Measurements from ENCODE around the gene CD209.
A peak's percentile ranks its signal among the peaks of the same experiment; 100 is the strongest.

CD209 gene

DNA sequence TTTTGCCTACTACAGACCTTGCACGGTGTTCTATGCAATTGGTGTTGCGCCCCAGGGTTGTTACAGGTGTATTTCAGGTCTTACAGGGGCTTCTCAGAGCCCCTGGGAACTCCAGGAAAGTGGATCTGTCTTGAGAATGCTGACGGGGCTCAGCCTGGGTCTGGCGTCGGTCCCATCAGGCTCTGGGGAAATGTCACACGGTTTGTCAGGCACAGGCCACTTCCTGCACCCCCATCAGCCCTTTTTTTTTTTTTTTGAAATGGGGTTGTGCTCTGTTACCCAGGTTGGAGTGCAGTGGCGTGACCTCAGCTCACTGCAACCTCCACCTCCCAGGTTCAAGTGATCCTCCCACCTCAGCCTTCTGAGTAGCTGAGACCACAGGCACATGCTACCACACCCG lies 28.7 kb downstream of the CD209 start:
- Histone ChIP-seq H3K4me1 (peaks cover 62% of the 10 kb centered on the region), H3K9ac (no peak overlapping the region), H3K36me3 (no peaks in the 10 kb centered on the region), H3K4me2 (peak overlapping the region; percentile 81), H3K27me3 (no peaks in the 10 kb centered on the region), H3K9me3 (peaks cover 6% of the 10 kb centered on the region), H4K20me1 (no peaks in the 10 kb centered on the region), H3K27ac (no peak overlapping the region), H3K4me3 (no peak overlapping the region)
- no peak for TF ChIP-seq Cebpa-rat (IDR thresholded peaks at IDR 0.05)

GRCh38 chr19:7716762-7717161 lies 30.6 kb downstream of the CD209 start:
- no peak overlapping the region for H3K27ac ChIP-seq
- no peaks in the 10 kb centered on the region for H3K27me3 ChIP-seq
- H3K36me3 ChIP-seq = no peaks in the 10 kb centered on the region
- no peak overlapping the region for H3K4me2 ChIP-seq
- H3K9me3 ChIP-seq = peaks cover 6% of the 10 kb centered on the region
- H3K4me1 ChIP-seq = peaks cover 47% of the 10 kb centered on the region
- no peak for TF ChIP-seq Cebpa-rat (IDR thresholded peaks at IDR 0.05)
- H4K20me1 ChIP-seq = no peaks in the 10 kb centered on the region
- no peak overlapping the region for H3K4me3 ChIP-seq
- H3K9ac ChIP-seq = no peak overlapping the region

- H3K4me2 ChIP-seq = no peak overlapping the region
- H3K27ac ChIP-seq = no peak overlapping the region
- no peaks in the 10 kb centered on the region for H3K36me3 ChIP-seq
- no peak overlapping the region for H3K4me3 ChIP-seq
- H3K4me1 ChIP-seq = peaks cover 42% of the 10 kb centered on the region
- no peak for TF ChIP-seq Cebpa-rat (IDR thresholded peaks at IDR 0.05)
- peaks cover 6% of the 10 kb centered on the region for H3K9me3 ChIP-seq
- no peaks in the 10 kb centered on the region for H4K20me1 ChIP-seq
- H3K9ac ChIP-seq = no peak overlapping the region
- no peaks in the 10 kb centered on the region for H3K27me3 ChIP-seq
Observed at GRCh38 chr19:7715671-7716070, 31.7 kb downstream of the CD209 start.

- Histone ChIP-seq H3K4me2 (peak overlapping the region; percentile 37), H3K27me3 (no peaks in the 10 kb centered on the region), H4K20me1 (no peaks in the 10 kb centered on the region), H3K4me1 (peaks cover 68% of the 10 kb centered on the region), H3K36me3 (no peaks in the 10 kb centered on the region), H3K27ac (0 out of 2 replicates have a peak overlapping the region, but pooled peaks have one; percentile 18), H3K9me3 (no peaks in the 10 kb centered on the region), H3K9ac (no peak overlapping the region), H3K4me3 (no peak overlapping the region)
- TF ChIP-seq Cebpa-rat (IDR thresholded peaks at IDR 0.05) = no peak
Observed at GRCh38 chr19:7710616-7711015, 36.7 kb downstream of the CD209 start.

DNA sequence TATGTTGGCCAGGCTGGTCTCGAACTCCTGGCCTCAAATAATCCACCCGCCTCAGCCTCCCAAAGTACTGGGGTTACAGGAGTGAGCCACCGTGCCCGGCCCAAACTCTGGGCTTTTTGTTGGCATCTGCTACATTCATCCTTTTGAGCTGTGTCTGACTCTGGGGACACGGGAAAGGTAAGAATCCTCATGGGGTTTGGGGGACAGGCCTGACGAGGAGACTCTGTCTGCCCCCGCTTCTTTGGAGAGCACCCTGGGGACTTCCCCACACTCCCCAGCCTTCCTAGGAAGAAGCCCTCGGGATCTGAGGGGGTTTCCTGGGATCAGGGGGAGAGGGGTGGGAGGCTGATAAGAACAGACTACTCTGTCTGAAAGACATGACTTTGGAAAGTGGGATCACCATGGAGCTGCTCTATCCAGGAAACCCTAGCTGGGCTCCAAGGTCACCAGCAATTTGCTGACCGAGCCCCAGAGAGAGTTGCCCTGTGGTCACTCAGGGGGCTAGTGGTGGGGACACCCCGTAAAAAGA lies 37.3 kb downstream of the CD209 start:
- Histone ChIP-seq H3K4me2 (peak overlapping the region; percentile 37), H3K9ac (no peak overlapping the region), H3K27ac (0 out of 2 replicates have a peak overlapping the region, but pooled peaks have one; percentile 18), H3K4me3 (no peak overlapping the region), H3K36me3 (no peaks in the 10 kb centered on the region), H3K9me3 (no peaks in the 10 kb centered on the region), H3K4me1 (peaks cover 68% of the 10 kb centered on the region), H3K27me3 (no peaks in the 10 kb centered on the region), H4K20me1 (no peaks in the 10 kb centered on the region)
- no peak for TF ChIP-seq Cebpa-rat (IDR thresholded peaks at IDR 0.05)

- peaks cover 85% of the 10 kb centered on the region for H3K4me1 ChIP-seq
- no peaks in the 10 kb centered on the region for H3K36me3 ChIP-seq
- no peaks in the 10 kb centered on the region for H4K20me1 ChIP-seq
- H3K9me3 ChIP-seq = no peaks in the 10 kb centered on the region
- peak overlapping the region; percentile 45; the same call in 1 of the 2 replicates for H3K9ac ChIP-seq
- no peaks in the 10 kb centered on the region for H3K27me3 ChIP-seq
- TF ChIP-seq Cebpa-rat (IDR thresholded peaks at IDR 0.05) = no peak
- H3K27ac ChIP-seq = peak overlapping the region; percentile 46; the same call in 1 of the 2 replicates
- H3K4me2 ChIP-seq = peak overlapping the region; percentile 88
- H3K4me3 ChIP-seq = no peak overlapping the region
Observed at GRCh38 chr19:7706955-7707456, 40.3 kb downstream of the CD209 start.

- Histone ChIP-seq H3K4me1 (peaks cover 91% of the 10 kb centered on the region), H3K36me3 (no peaks in the 10 kb centered on the region), H3K4me2 (peak overlapping the region; percentile 88), H3K4me3 (0 out of 2 replicates have a peak overlapping the region, but pooled peaks have one; percentile 3), H4K20me1 (no peaks in the 10 kb centered on the region), H3K9me3 (no peaks in the 10 kb centered on the region), H3K27ac (peak overlapping the region; percentile 66), H3K9ac (0 out of 2 replicates have a peak overlapping the region, but pooled peaks have one; percentile 38), H3K27me3 (no peaks in the 10 kb centered on the region)
- TF ChIP-seq Cebpa-rat (IDR thresholded peaks at IDR 0.05) = 0 out of 2 replicates have a peak, but pooled peaks have one; percentile 28
Observed at GRCh38 chr19:7706188-7706954, 41.0 kb downstream of the CD209 start.

DNA sequence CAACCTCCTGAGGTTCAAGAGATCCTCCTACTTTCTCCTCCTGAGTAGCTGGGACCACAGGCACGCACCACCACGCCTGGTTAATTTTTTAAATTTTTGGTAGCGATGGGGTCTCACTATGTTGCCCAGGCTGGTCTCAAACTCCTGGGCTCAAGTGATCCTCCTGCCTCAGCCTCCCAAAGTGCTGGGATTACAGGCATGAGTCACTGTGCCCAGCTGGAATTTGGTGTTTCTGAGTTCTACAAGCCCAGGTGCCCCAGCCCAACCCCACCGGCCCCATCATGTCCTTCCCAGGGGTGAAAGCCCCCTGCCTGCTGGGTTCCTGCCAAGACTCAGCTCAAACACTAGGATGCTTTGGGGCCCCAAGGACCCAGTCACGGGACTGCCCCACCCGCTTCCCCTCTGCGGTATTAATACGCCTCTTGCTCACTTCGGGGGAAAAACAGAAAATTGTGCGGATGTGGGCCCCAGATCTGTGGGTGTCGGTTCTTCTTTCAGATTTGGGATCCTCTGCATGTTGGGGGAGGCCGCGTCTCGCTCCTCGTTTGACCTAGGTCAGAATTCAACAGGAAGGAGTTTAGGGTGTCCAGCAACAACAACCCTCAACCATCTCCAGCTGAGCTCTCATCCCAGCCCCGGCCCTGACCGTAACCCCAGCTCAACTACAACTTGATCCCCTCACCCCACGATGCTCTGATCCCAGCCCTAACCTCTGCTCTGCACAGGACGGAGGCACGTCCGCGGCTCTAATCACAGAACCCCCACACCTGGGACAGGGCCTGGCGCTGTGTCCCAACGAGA lies 41.7 kb downstream of the CD209 start:
- Histone ChIP-seq H3K27me3 (no peaks in the 10 kb centered on the region), H3K4me2 (peak overlapping the region; percentile 88), H3K9ac (0 out of 2 replicates have a peak overlapping the region, but pooled peaks have one; percentile 38), H3K4me3 (0 out of 2 replicates have a peak overlapping the region, but pooled peaks have one; percentile 3), H3K27ac (peak overlapping the region; percentile 66), H3K4me1 (peaks cover 95% of the 10 kb centered on the region), H4K20me1 (no peaks in the 10 kb centered on the region), H3K36me3 (no peaks in the 10 kb centered on the region), H3K9me3 (no peaks in the 10 kb centered on the region)
- TF ChIP-seq Cebpa-rat (IDR thresholded peaks at IDR 0.05) = no peak

- TF ChIP-seq Cebpa-rat (IDR thresholded peaks at IDR 0.05) = no peak
- Histone ChIP-seq H3K4me1 (peaks cover 90% of the 10 kb centered on the region), H3K4me2 (peak overlapping the region; percentile 88; the same call in 1 of the 2 replicates), H3K27ac (no peak overlapping the region), H3K4me3 (no peak overlapping the region), H3K9me3 (no peaks in the 10 kb centered on the region), H3K36me3 (no peaks in the 10 kb centered on the region), H3K9ac (no peak overlapping the region), H3K27me3 (no peaks in the 10 kb centered on the region), H4K20me1 (no peaks in the 10 kb centered on the region)
Observed at GRCh38 chr19:7704280-7705060, 42.9 kb downstream of the CD209 start.

All from BLaER1 (cell line).